SU-DHL-6 (cell line): ENCODE results near the gene B3GLCT.

Experiments used
- H2AFZ ChIP-seq: fragments of 200-600 bp; sonication (generic); 2 replicates; pipeline ENCODE4 v1.6.1; 2014; ENCODE audit warnings: low read depth, mild to moderate bottlenecking, moderate library complexity, mixed read lengths, antibody characterized with exemption, low read length; ENCODE audit not compliant: severe bottlenecking
- H3F3A ChIP-seq: fragments of 200-600 bp; shearing (Covaris generic); 2 replicates; pipeline ENCODE4 v1.6.0; 2016; ENCODE audit warnings: antibody characterized with exemption, mild to moderate bottlenecking; ENCODE audit not compliant: insufficient read depth
- H3K27ac ChIP-seq: fragments of 200-600 bp; sonication (generic); 2 replicates; pipeline ENCODE4 v1.5.1; 2016; ENCODE audit warnings: low read depth, mild to moderate bottlenecking, low read length, moderate library complexity, mixed read lengths
- H3K27me3 ChIP-seq: fragments of 200-600 bp; sonication (generic), shearing (Covaris generic); 2 replicates; pipeline ENCODE4 v1.6.0; 2014; ENCODE audit warnings: mild to moderate bottlenecking, low read length
- H3K36me3 ChIP-seq: fragments of 200-600 bp; sonication (generic); 2 replicates; pipeline ENCODE4 v1.6.1; 2014; ENCODE audit warnings: mild to moderate bottlenecking, low read length, mixed read lengths
- H3K4me2 ChIP-seq: fragments of 300-600, 200-600 bp; shearing (Covaris generic), sonication (generic); 2 replicates; pipeline ENCODE4 v1.6.0; 2014; ENCODE audit warnings: low read length, low read depth, mild to moderate bottlenecking; ENCODE audit not compliant: poor library complexity, severe bottlenecking
- H3K4me3 ChIP-seq: fragments of 200-600 bp; sonication (generic); 2 replicates; pipeline ENCODE4 v1.5.1; 2014; ENCODE audit warnings: antibody characterized with exemption, low read length, mild to moderate bottlenecking, mixed read lengths; ENCODE audit not compliant: insufficient read depth, poor library complexity, severe bottlenecking
- H3K79me2 ChIP-seq: fragments of 200-600 bp; sonication (generic); 2 replicates; pipeline ENCODE4 v1.6.1; 2014; ENCODE audit warnings: mild to moderate bottlenecking, low read length, moderate library complexity; ENCODE audit not compliant: insufficient read depth
- H3K9ac ChIP-seq: fragments of 200-600 bp; sonication (generic); 2 replicates; pipeline ENCODE4 v1.7.0; 2014; ENCODE audit warnings: mild to moderate bottlenecking, low read length
- H3K9me2 ChIP-seq: fragments of 200-600 bp; sonication (generic); replicated peaks from 2 replicates; pipeline ENCODE4 v1.6.1; 2014; ENCODE audit warnings: low read length; ENCODE audit not compliant: insufficient read depth
- H3K9me3 ChIP-seq: fragments of 200-600 bp; sonication (generic); 2 replicates; pipeline ENCODE4 v1.6.1; 2014; ENCODE audit warnings: low read length, mixed read lengths; ENCODE audit not compliant: insufficient read depth
- H4K20me1 ChIP-seq: fragments of 200-600 bp; sonication (generic); 2 replicates; pipeline ENCODE4 v1.6.1; 2014; ENCODE audit warnings: low read depth, mild to moderate bottlenecking, antibody characterized with exemption, low read length, moderate library complexity, mixed read lengths
- EZH2phosphoT487 ChIP-seq: fragments of 200-600 bp; sonication (generic), shearing (Covaris generic); conservative IDR thresholded peaks from 2 replicates; pipeline ENCODE4 v1.6.1; 2018; ENCODE audit warnings: mild to moderate bottlenecking, antibody characterized with exemption, low read length, moderate library complexity, mixed read lengths
- TF ChIP-seq, protein P1 (sequence below): fragments of 200-600 bp; sonication (generic); IDR thresholded peaks from one replicate; pipeline ENCODE4 v1.5.1; 2017; ENCODE audit warnings: antibody characterized with exemption, mild to moderate bottlenecking, low read length, moderate library complexity; ENCODE audit not compliant: insufficient read depth, poor library complexity, severe bottlenecking

The B3GLCT gene

DNA sequence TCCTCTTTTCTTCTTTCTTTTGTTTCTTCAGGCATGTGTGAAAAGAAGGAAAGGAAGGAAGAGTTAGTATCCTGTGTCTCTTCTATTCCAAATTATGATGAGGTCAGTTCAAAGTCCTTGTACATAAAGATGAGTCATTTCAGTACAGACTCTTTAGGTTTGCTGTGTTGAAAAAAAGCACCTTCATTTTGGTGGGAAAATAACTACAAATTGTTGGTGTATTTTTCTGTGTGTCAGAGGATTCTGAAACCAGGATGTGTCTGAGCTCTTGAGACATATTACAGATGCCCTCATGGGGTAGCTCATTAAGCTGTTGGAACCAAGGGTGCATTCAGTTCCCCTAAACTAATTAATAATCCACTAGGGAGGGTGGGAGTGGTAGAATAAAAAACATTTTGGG is 32.3 kb upstream of the B3GLCT start:
- Histone ChIP-seq H3F3A (no peaks in the 10 kb centered on the region), H3K79me2 (no peaks in the 10 kb centered on the region), H3K9me3 (no peaks in the 10 kb centered on the region), H4K20me1 (no peaks in the 10 kb centered on the region), H3K36me3 (no peaks in the 10 kb centered on the region), H3K27me3 (no peaks in the 10 kb centered on the region), H3K9ac (no peak overlapping the region), H3K9me2 (no peaks in the 10 kb centered on the region), H2AFZ (no peak overlapping the region), H3K27ac (no peak overlapping the region), H3K4me2 (no peak overlapping the region), H3K4me3 (no peak overlapping the region)
- no peak for TF ChIP-seq EZH2phosphoT487
- TF ChIP-seq, protein P1, sequence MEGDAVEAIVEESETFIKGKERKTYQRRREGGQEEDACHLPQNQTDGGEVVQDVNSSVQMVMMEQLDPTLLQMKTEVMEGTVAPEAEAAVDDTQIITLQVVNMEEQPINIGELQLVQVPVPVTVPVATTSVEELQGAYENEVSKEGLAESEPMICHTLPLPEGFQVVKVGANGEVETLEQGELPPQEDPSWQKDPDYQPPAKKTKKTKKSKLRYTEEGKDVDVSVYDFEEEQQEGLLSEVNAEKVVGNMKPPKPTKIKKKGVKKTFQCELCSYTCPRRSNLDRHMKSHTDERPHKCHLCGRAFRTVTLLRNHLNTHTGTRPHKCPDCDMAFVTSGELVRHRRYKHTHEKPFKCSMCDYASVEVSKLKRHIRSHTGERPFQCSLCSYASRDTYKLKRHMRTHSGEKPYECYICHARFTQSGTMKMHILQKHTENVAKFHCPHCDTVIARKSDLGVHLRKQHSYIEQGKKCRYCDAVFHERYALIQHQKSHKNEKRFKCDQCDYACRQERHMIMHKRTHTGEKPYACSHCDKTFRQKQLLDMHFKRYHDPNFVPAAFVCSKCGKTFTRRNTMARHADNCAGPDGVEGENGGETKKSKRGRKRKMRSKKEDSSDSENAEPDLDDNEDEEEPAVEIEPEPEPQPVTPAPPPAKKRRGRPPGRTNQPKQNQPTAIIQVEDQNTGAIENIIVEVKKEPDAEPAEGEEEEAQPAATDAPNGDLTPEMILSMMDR, result no peak

DNA sequence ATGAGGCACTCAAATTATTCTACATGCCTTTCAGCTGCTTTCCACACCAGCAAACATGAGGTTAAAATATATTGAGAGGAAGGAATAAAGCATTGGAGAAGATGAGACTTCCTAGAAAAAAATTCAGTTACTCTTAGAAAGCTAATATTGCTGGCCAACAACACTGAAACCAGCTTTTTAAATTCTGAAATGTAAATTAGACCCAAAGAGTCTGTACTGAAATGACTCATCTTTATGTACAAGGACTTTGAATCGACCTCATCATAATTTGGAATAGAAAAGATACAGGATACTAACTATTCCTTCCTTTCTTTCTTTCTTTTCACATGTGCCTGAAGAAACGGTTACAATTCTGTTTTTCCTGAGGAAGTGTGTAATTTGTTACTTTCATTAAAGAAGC is 31.6 kb upstream of the B3GLCT start:
- no peaks in the 10 kb centered on the region for H3F3A ChIP-seq
- H3K36me3 ChIP-seq, result no peaks in the 10 kb centered on the region
- H4K20me1 ChIP-seq, result no peaks in the 10 kb centered on the region
- no peaks in the 10 kb centered on the region for H3K79me2 ChIP-seq
- no peak overlapping the region for H3K9ac ChIP-seq
- no peak overlapping the region for H3K4me3 ChIP-seq
- H3K9me3 ChIP-seq, result no peaks in the 10 kb centered on the region
- no peak overlapping the region for H3K4me2 ChIP-seq
- no peak for TF ChIP-seq EZH2phosphoT487
- TF ChIP-seq, protein P1, result no peak
- H3K27ac ChIP-seq, result no peak overlapping the region
- no peaks in the 10 kb centered on the region for H3K9me2 ChIP-seq
- H3K27me3 ChIP-seq, result no peaks in the 10 kb centered on the region
- H2AFZ ChIP-seq, result no peak overlapping the region

DNA sequence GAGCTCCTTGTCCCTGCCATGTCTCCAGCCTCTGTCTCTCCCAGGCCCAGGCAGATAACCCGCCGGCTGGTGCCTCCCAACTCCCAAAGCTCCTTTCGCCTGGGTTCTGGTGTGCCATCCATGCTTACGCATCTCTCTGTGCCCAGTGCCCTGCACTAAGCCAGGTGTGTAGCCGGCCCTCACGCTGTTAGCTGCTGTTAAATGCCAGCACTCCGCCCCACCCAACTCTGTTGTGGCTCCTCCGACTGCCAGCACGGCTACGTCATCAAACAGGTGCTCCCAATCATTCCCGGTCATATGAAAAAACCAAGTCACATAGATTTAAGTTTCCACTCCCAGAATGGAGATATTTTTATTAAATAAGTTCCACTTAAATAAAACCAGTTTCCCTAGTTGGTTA is 31.0 kb upstream of the B3GLCT start:
- Histone ChIP-seq H3K9me2 (no peaks in the 10 kb centered on the region), H4K20me1 (no peaks in the 10 kb centered on the region), H3K36me3 (no peaks in the 10 kb centered on the region), H3K27me3 (no peaks in the 10 kb centered on the region), H3K27ac (no peak overlapping the region), H3K79me2 (no peaks in the 10 kb centered on the region), H3K4me2 (no peak overlapping the region), H3K9me3 (no peaks in the 10 kb centered on the region), H3K4me3 (no peak overlapping the region), H3F3A (no peaks in the 10 kb centered on the region), H2AFZ (no peak overlapping the region), H3K9ac (no peak overlapping the region)
- TF ChIP-seq EZH2phosphoT487, result no peak
- TF ChIP-seq, protein P1, result no peak
